ENCODE measurements around the gene H3-3A. TPM values are rescaled to one million over a fixed set of nuclear protein-coding genes. Genes with fewer than 3 reads are reported as not detected.

The H3-3A gene
- polyA plus RNA-seq, 3 donors = 961 to 1,826 (median 1,812) TPM

- peak overlapping the region in 1 of 2 donors; percentile 68 for H3K27ac ChIP-seq (ENCODE audit: low read depth in 1 of 2, low read length in 2 of 2)
- H3K4me1 Mint-ChIP-seq = peaks cover 17% of the 10 kb centered on the region
- peaks cover 15 to 22% of the 10 kb centered on the region in 2 donors for H3K4me1 ChIP-seq (ENCODE audit: control insufficient read depth in 1 of 2, insufficient read depth in 2 of 2, low read length in 2 of 2)
- no peaks in the 10 kb centered on the region for H3K79me2 ChIP-seq (ENCODE audit: insufficient read depth, low read length)
- peaks cover 2 to 5% (median 4%) of the 10 kb centered on the region in 3 donors for H3K27me3 Mint-ChIP-seq (ENCODE audit: low read depth in 3 of 3)
- intact Hi-C loops (cut with micrococcal nuclease) = loop anchor here in 1 of 2 donors (2.0 to 10.0 kb wide), 2 partner anchors 15 to 405 kb away; no protein-coding TSS in a partner anchor
- peak overlapping the region; percentile 97 for H3K4me2 ChIP-seq (replicated peaks; ENCODE audit: extremely low read depth, low read length, poor library complexity, severe bottlenecking)
- peak overlapping the region; percentile 98 to 99 for H3K4me3 Mint-ChIP-seq
- peak overlapping the region; percentile 31 to 88 (median 81) for H3K27ac Mint-ChIP-seq
- peak overlapping the region; percentile 72 for H3K9ac ChIP-seq (ENCODE audit: insufficient read depth, low read length, poor library complexity, severe bottlenecking)
- peak overlapping the region; percentile 95 for H2AFZ ChIP-seq (ENCODE audit: insufficient read depth, low read depth, low read length, poor library complexity, severe bottlenecking)
- H3K27me3 ChIP-seq (ENCODE audit: control insufficient read depth in 2 of 2, insufficient read depth in 2 of 2, low read length in 2 of 2) = no peaks in the 10 kb centered on the region
- no peaks in the 10 kb centered on the region for H4K20me1 ChIP-seq (ENCODE audit: insufficient read depth, low read length)
- H3K4me3 ChIP-seq (replicated peaks in 1 of 3; ENCODE audit: low read depth in 2 of 3, low read length in 3 of 3) = peak overlapping the region; percentile 49 to 83 (median 71)
- peak; percentile 56 to 70 (median 68) for DNase-seq
- H3K36me3 Mint-ChIP-seq = no peaks in the 10 kb centered on the region
- WGBS (ENCODE audit: insufficient coverage) = under 1% methylated on average over 56 of the region's 57 CpGs
- H3K36me3 ChIP-seq (replicated peaks in 1 of 2; ENCODE audit: control insufficient read depth in 1 of 2, insufficient read depth in 2 of 2, low read length in 2 of 2) = no peaks in the 10 kb centered on the region
- peaks cover 0 to 2% (median 0%) of the 10 kb centered on the region in 7 donors for H3K9me3 Mint-ChIP-seq
- no peak for TF ChIP-seq CTCF (IDR thresholded peaks at IDR 0.05)
- no peaks in the 10 kb centered on the region for H3K9me3 ChIP-seq (replicated peaks in 1 of 2; ENCODE audit: control insufficient read depth in 1 of 2, insufficient read depth in 1 of 2, low read length in 2 of 2)
Observed at GRCh38 chr1:226109829-226110248, 47.3 kb downstream of the H3-3A start.

- H3K4me1 ChIP-seq (ENCODE audit: control insufficient read depth in 1 of 2, insufficient read depth in 2 of 2, low read length in 2 of 2) = peaks cover 15 to 22% of the 10 kb centered on the region in 2 donors
- peak overlapping the region; percentile 33 to 68 for H3K27ac ChIP-seq (ENCODE audit: low read depth in 1 of 2, low read length in 2 of 2)
- H3K4me3 ChIP-seq (replicated peaks in 1 of 3; ENCODE audit: low read depth in 2 of 3, low read length in 3 of 3) = peak overlapping the region; percentile 49 to 83 (median 71)
- H3K36me3 ChIP-seq (replicated peaks in 1 of 2; ENCODE audit: control insufficient read depth in 1 of 2, insufficient read depth in 2 of 2, low read length in 2 of 2) = no peaks in the 10 kb centered on the region
- H3K9ac ChIP-seq (ENCODE audit: insufficient read depth, low read length, poor library complexity, severe bottlenecking) = peak overlapping the region; percentile 72
- H2AFZ ChIP-seq (ENCODE audit: insufficient read depth, low read depth, low read length, poor library complexity, severe bottlenecking) = peak overlapping the region; percentile 95
- intact Hi-C loops (cut with micrococcal nuclease) = loop anchor here in 1 of 2 donors (2.0 to 10.0 kb wide), 2 partner anchors 14 to 406 kb away; no protein-coding TSS in a partner anchor
- DNase-seq = peak; percentile 32 to 54 (median 40)
- no peaks in the 10 kb centered on the region for H3K36me3 Mint-ChIP-seq
- no peaks in the 10 kb centered on the region for H3K9me3 ChIP-seq (replicated peaks in 1 of 2; ENCODE audit: control insufficient read depth in 1 of 2, insufficient read depth in 1 of 2, low read length in 2 of 2)
- H3K4me1 Mint-ChIP-seq = peaks cover 17% of the 10 kb centered on the region
- peaks cover 2 to 4% (median 4%) of the 10 kb centered on the region in 3 donors for H3K27me3 Mint-ChIP-seq (ENCODE audit: low read depth in 3 of 3)
- peaks cover 0 to 3% (median 0%) of the 10 kb centered on the region in 7 donors for H3K9me3 Mint-ChIP-seq
- 0% methylated on average over 65 of the region's 73 CpGs for WGBS (ENCODE audit: insufficient coverage)
- H3K27me3 ChIP-seq (ENCODE audit: control insufficient read depth in 2 of 2, insufficient read depth in 2 of 2, low read length in 2 of 2) = no peaks in the 10 kb centered on the region
- peak overlapping the region; percentile 97 for H3K4me2 ChIP-seq (replicated peaks; ENCODE audit: extremely low read depth, low read length, poor library complexity, severe bottlenecking)
- no peak for TF ChIP-seq CTCF (IDR thresholded peaks at IDR 0.05)
- H3K27ac Mint-ChIP-seq = peak overlapping the region in 4 of 7 donors; percentile 36 to 88 (median 64)
- peak overlapping the region; percentile 84 to 90 for H3K4me3 Mint-ChIP-seq
- H3K79me2 ChIP-seq (ENCODE audit: insufficient read depth, low read length) = no peaks in the 10 kb centered on the region
- no peaks in the 10 kb centered on the region for H4K20me1 ChIP-seq (ENCODE audit: insufficient read depth, low read length)
Observed at GRCh38 chr1:226110249-226111097, 48.0 kb downstream of the H3-3A start.

Measured in CD14-positive monocyte (primary cell).